Activated T-cell treated with anti-CD3 and anti-CD28 coated beads, Interleukin-2, amount 50 U/mL, for 1 hour (primary cell): ENCODE data around the gene CPA3.

Source experiments
- DNase-seq: peaks from one replicate; pipeline ENCODE4 v3.0.0-alpha.2; 2020

CPA3 gene

GRCh38 chr3:148923592-148923991, 58.5 kb downstream of the CPA3 start:
- DNase-seq: no peak

- DNase-seq: no peak
Observed at GRCh38 chr3:148924562-148924961, 59.5 kb downstream of the CPA3 start.

GRCh38 chr3:148925845-148926244, 60.7 kb downstream of the CPA3 start:
- DNase-seq: no peak

- DNase-seq: no peak
Observed at GRCh38 chr3:148930752-148931151, 65.7 kb downstream of the CPA3 start.

- no peak for DNase-seq
Observed at GRCh38 chr3:148931574-148931973, 66.5 kb downstream of the CPA3 start.

- DNase-seq: no peak
Observed at GRCh38 chr3:148932972-148933371, 67.9 kb downstream of the CPA3 start.

GRCh38 chr3:148937467-148938255, 72.6 kb downstream of the CPA3 start:
- no peak for DNase-seq

GRCh38 chr3:148938306-148938705, 73.2 kb downstream of the CPA3 start:
- no peak for DNase-seq

GRCh38 chr3:148938936-148939335, 73.8 kb downstream of the CPA3 start:
- no peak for DNase-seq

GRCh38 chr3:148940983-148941382, 75.9 kb downstream of the CPA3 start:
- no peak for DNase-seq

- no peak for DNase-seq
Observed at GRCh38 chr3:148943506-148944205, 78.6 kb downstream of the CPA3 start.

GRCh38 chr3:148945116-148945515, 80.0 kb downstream of the CPA3 start:
- no peak for DNase-seq
